Medulla oblongata (tissue), 1 donor: Measurements from ENCODE around the gene PLCB1.
"Not testable (repeated sequence)": the region's sequence is repeated elsewhere in the genome, so short reads cannot be mapped to it uniquely, and the experiment has no call there.

Experiments used
- DNase-seq: peaks from one replicate; pipeline ENCODE4 v3.0.0-alpha.2; 2015; ENCODE audit errors: extremely low spot score

PLCB1 gene

DNA sequence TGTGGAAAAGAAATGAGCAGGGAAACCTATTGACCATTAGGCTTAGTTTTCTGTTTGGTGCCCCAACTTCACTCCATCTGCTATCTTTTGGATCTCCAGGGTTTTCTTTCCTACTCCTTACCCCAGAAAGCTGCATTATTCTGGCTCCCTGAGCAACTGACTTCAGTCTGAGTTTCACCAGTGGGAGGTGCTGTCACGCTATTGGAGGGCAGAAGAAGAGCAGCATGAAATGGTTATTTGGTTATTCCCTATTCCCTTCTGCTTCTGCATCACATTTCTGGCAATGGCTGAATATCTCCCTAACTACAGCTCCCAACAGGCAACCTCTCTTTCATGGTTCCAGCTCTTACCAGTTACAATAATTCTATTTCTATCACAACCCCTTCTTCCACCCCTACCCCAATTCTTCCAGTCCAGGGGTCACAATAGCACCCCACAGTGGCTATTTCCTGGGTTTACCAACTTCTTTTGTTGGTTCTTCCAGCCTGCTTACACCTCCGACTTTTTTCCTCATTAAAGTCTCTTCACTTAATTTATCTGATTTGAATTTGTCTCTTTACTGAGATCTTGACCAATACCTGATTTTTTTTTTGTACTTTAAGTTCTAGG lies 311.5 kb downstream of the PLCB1 start:
- DNase-seq: no peak

DNA sequence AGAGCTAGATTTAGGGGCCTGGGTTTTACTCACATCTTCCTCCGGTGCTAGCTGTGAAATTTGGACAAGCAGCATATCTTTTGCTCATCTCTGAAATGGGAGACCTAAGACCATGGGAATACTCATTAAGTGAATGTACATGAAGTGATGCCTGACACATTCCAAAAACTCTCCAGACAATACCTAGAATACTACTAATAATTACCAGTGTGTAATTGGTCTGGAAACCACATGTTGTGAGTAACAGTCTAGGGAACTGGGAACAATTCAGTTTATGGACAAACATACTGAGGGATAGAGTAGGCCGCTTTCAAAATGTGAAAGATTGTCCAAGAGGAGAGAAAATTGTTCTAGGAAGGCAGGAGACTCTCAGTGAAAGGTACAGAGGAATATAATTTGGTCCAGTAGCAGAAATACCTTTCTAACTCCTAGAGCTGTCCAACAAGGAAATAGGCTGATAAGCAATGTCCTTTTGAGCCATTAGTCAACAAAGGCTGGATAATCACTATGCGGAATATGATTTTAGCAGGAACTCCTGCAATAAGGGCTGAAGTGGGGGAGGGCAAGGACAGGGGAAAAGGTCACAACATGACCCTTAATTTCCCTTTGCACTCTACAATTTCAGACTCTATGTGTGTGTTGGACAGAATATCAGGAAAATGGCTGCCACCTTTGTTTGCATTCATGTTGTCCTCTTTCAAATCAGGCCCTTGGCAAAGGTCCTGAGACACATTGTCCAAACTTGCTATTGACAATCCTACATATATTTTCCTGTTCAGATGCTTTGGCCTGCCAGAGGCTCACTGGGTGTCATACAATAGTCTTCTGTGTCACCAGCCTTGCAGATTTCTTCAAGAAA lies 315.4 kb downstream of the PLCB1 start:
- no peak for DNase-seq

DNA sequence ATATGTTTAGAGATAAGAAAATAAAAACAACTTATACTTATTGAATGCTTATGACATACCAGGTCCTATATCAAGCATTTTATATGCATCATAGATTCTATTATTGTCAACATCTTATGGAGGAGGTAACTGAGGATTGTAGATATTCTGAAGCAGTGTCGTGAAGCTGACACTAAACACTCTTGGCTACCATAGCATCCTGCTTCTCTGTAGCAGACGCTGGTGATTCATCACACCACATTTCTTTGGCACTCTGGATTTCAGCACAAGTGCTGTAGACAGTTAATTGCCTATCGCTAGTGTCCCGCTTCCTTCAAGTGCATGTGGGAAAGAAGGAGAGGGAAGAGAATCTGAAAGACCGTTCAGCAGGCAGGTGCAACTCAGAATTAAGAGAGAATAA lies 317.1 kb downstream of the PLCB1 start:
- no peak for DNase-seq

GRCh38 chr20:8454137-8454712 lies 322.2 kb downstream of the PLCB1 start:
- DNase-seq: no peak

- no peak for DNase-seq
Observed at GRCh38 chr20:8456765-8457164, 324.7 kb downstream of the PLCB1 start.

DNA sequence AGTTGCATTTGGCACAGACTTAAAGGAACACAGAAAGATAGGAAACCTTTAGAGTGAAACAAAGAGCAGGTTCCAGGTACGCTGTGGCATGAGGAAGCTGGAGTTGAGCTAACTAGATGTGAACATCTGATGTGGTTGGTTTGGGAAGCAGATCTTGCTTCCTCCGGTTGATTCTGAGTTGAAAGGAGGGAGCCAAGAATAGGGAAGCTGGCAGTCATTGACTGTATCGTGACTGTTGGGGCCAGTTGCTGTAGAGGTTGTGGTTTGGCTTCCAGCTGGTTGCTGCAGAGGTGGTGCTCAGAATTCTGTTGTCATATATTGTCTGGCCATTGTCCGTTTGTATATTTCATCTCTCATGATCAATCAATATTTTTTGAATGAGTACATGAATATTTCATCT lies 325.9 kb downstream of the PLCB1 start:
- DNase-seq: no peak

DNA sequence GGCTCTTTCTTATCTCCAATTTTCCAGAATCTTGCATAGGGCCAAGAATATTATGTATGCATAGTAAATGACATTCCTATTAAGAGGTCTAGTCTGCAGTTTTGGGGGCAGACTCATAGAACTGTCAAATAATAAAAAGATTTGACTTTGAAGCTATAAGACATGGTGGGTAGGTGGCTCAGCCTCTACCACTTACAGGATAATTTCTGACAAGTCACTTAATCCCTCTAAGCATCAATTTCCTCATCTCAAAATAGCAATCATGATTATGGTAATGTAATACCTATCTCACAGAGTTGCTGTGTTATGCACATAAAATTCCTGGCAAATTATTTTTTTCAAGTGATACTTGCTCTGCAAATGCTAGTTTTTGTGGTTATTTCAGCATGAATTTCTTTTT lies 329.1 kb downstream of the PLCB1 start:
- DNase-seq: no peak

DNA sequence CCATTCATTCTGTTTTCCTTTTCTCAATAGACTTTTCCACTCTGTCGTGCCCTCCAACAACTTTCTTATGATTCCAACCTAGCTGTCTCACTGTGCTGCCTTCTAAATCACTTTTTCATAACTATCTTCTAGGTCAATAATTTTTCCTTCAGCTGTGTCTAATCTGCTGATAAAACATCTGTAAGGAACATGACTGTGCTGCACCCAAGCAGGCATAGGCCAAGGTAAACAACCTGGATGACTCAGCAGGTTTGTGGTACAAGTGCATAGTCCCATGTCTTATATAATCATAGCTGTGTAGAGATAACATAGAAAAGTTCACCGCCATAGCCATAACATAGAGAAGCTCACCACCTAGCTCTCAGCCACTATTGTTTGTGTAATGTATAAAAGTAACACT lies 332.3 kb downstream of the PLCB1 start:
- DNase-seq: no peak

DNA sequence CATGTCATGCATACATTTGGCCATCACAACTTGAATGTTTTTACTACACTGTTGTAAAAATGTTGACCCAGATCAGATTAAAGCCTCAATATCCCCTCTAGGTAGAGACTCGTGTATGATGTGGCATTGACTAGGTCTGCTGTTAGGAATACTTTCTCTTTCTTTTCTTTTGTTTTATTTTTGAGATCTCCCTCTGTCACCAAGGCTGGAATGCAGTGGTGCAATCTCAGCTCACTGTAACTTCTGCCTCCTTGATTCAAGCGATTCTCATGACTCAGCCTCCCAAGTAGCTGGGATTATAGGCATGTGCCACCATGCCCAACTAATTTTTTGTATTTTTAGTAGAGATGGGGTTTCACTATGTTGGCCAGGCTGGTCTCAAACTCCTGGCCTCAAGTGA lies 334.7 kb downstream of the PLCB1 start:
- not testable (repeated sequence) for DNase-seq

- no peak for DNase-seq
Observed at GRCh38 chr20:8470156-8470555, 338.1 kb downstream of the PLCB1 start.

DNA sequence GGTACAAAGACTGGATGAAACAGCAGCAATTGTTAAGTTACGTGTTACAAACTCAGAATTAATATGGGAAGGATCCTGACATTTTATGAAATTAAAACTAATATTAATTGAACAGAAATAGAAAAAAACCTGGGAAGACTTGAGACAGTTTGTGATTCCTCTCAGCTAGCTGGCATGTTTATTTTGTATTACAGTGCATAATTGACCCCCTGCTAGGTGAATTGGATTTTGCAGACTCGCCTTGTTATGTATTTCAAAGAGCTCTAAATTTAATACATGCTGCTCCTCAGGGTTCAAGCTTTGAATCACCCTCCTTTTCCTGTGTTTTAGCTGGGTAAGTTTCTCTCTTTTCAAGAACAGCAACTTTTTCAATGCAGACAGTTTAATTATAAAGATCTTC lies 339.4 kb downstream of the PLCB1 start:
- no peak for DNase-seq

- DNase-seq: no peak
Observed at GRCh38 chr20:8473459-8473858, 341.4 kb downstream of the PLCB1 start.

- DNase-seq: no peak
Observed at GRCh38 chr20:8474027-8474668, 342.1 kb downstream of the PLCB1 start.

GRCh38 chr20:8476021-8476420 lies 344.0 kb downstream of the PLCB1 start:
- DNase-seq: no peak

DNA sequence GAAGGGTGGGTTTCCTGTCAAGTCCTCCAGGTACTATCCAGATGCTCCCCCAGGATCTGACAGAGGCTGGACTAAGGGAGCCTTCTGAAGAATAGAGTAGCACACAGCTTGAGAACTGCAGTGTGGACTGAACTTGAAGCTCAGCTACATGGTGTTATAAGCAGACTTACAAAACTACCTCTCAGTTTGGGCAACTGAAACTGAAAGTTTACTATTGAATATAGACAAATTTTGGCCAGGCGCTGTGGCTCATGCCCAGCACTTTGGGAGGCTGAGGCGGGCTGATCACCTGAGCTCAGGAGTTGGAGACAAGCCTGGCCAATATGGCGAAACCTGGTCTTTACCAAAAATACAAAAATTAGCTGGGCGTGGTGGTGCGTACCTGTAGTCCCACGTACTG lies 348.5 kb downstream of the PLCB1 start:
- DNase-seq: no peak

- DNase-seq: no peak
Observed at GRCh38 chr20:8487696-8488095, 355.6 kb downstream of the PLCB1 start.

DNA sequence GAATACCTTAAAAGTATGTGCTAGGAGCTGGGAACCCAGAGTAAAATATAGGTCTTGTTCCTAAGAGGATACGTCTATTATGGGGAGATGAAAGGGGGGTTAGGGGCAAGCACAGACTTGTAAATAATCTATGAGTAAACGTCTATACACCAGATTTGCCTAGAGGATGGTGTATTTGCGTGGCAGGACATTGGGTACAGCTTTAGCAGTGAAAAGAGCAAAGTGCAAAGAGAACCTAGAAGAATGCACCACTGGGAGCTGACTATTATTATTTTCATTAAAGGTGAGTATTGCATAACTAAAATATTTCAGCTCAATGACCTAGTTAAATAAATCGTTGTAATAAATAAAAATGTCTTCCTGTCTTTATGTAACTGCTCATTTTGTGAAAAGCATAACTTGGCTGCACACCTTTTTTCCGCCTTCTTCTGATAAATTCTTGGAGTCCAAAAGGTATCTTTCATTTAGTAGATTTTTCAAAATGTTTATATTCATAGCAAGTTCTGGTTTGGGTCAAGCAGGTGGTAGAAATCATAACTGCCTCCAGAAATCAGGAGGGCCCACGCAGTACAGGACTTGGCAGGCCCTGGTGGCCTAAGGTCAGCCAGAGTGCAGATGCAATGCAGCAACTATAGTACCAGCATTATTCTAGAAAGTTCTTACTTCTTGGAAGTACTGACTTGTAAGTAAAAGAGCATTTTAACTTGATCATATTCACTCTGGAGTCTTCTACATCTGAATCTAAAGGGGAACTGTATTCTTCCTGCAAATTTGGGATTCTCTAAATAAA lies 357.2 kb downstream of the PLCB1 start:
- DNase-seq: no peak

DNA sequence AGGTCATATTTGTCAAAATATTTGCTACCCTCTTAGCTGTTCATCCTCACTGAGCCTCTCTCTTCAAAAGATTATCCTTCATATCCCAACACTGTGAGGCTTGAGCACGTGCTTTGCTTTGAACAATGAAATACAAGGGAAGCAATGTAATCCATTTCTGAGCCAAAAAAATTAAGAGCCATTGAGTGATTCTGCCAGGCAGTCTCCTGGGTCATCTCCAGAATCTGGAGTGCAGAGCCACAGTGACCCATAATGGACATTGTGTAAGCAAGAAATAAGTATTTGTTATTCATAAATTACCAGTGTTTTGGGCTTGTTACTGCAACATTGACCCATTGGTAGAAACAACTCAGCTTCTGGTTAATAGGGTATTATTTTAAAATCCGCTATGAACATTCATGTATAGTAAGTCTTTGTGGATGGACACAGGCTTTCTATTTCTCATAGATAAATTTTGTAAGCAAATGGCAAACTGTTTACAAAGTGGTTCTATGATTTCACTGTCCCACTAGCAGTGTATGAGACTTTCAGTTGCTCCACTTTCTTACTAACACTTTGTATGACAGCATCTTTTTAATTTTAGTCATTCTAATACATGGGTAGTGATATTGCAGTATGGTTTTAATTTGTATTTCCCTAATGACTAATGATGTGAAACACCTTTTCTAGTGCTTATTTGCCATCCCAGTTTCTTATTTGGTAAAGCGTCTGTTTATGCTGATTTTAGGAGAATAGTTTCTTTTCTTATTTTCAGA lies 358.2 kb downstream of the PLCB1 start:
- no peak for DNase-seq

GRCh38 chr20:8492173-8492572 lies 360.1 kb downstream of the PLCB1 start:
- no peak for DNase-seq

DNA sequence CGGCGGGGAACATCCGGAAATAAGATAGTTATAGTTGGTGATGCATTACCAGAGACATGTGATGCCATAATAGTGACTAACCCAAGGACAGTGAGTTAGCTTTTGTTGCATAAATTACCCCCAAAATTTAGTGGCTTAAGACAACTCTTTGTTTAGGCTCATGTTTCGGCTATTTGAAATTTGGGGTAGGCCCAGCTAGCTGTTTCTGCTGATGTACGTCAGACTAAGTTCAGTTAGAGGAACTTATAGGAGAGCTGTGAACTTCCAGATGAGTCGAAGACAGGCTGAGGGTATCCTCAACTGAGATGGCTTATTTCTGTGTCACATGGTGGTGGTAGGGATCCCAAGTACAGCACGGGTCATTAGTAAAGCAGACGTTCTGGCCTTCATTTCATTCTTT lies 366.5 kb downstream of the PLCB1 start:
- no peak for DNase-seq

DNA sequence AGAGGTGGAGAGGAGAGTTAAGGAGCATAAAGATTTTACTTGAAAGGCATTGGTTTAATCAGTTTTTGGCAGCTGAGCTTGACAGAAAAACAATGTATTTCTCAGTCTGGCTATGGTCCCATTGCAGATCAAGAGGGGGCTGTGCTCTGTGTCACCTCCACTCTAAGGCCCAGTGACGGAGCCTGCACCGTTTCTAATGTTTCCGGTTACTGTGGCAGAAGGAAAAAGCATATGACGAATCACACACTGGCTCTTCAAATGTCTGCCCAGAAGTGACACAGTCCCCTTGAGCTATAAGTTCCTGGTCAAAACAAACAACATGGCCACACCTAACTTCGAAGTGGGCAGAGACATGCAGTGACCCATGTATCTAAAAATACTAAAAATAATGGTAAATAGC lies 372.0 kb downstream of the PLCB1 start:
- DNase-seq: no peak
